ENCODE measurements around the gene TUB. TPM values are rescaled to one million over a fixed set of nuclear protein-coding genes. Genes with fewer than 3 reads are reported as not detected.

The TUB gene
- total and polyA plus RNA-seq, 2 donors (not counting 1 experiment from before 2014, with no cell fraction given) = 9.6 to 10.4 TPM

DNA sequence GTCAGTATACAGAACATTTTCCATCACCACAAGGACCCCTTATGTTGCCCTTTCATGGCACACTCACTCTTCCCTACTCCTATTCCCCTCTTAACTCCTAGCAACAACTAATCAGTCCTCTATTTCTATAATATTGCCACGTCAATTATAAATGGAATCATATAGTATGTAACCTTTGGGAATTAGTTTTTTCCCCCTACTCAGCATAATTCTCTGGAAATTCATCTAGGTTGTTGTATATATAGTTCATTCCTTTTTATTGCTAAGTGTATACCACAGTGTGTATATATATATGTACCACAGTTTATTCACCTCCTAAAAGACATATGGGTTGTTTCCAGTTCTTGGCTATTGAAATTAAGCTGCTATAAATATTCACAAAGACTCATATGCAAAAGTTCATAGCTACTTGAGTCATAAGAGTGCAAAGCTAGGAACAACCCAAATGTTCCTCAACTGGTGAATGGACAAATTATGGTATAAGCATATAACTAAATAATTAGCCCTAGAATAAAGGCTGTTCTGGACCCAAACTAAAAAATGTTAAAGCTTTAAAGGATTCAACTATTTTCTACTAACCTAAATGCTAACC lies 41.3 kb downstream of the TUB start:
- peaks cover under 1% of the 10 kb centered on the region for H3K27me3 ChIP-seq (ENCODE audit: control insufficient read depth, insufficient read depth, low read length)
- H3K4me1 ChIP-seq (ENCODE audit: control insufficient read depth, extremely low read depth, insufficient read depth, low read length) = no peaks in the 10 kb centered on the region
- no peaks in the 10 kb centered on the region for H3K9me3 ChIP-seq (ENCODE audit: control insufficient read depth, insufficient read depth, low read depth, low read length)
- H3K4me2 ChIP-seq (ENCODE audit: extremely low read depth, insufficient read depth, low read length) = no peak overlapping the region
- H3K36me3 ChIP-seq (ENCODE audit: control insufficient read depth, insufficient read depth, low read length) = no peaks in the 10 kb centered on the region
- no peak overlapping the region for H3K4me3 ChIP-seq (replicated peaks in 1 of 4; ENCODE audit: control extremely low read depth in 1 of 4, insufficient read depth in 1 of 4, low read depth in 3 of 4, low read length in 4 of 4)
- no peak overlapping the region for H3K9ac ChIP-seq (ENCODE audit: insufficient read depth, low read length)
- DNase-seq (ENCODE audit: low read depth in 2 of 2) = no peak
- no peak overlapping the region for H2AFZ ChIP-seq (ENCODE audit: low read length)
- TF ChIP-seq EZH2 (IDR thresholded peaks at IDR 0.05; ENCODE audit: low read length, missing control alignments) = no peak
- TF ChIP-seq, protein P1, sequence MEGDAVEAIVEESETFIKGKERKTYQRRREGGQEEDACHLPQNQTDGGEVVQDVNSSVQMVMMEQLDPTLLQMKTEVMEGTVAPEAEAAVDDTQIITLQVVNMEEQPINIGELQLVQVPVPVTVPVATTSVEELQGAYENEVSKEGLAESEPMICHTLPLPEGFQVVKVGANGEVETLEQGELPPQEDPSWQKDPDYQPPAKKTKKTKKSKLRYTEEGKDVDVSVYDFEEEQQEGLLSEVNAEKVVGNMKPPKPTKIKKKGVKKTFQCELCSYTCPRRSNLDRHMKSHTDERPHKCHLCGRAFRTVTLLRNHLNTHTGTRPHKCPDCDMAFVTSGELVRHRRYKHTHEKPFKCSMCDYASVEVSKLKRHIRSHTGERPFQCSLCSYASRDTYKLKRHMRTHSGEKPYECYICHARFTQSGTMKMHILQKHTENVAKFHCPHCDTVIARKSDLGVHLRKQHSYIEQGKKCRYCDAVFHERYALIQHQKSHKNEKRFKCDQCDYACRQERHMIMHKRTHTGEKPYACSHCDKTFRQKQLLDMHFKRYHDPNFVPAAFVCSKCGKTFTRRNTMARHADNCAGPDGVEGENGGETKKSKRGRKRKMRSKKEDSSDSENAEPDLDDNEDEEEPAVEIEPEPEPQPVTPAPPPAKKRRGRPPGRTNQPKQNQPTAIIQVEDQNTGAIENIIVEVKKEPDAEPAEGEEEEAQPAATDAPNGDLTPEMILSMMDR (conservative IDR thresholded peaks at IDR 0.05 in 1 of 2, IDR thresholded peaks at IDR 0.05 in 1 of 2; ENCODE audit: low read depth in 1 of 2, low read length in 2 of 2) = no peak
- H4K20me1 ChIP-seq (ENCODE audit: control insufficient read depth, extremely low read depth, insufficient read depth, low read length) = no peaks in the 10 kb centered on the region
- H3K79me2 ChIP-seq (ENCODE audit: control insufficient read depth, insufficient read depth, low read length) = no peaks in the 10 kb centered on the region
- H3K27ac ChIP-seq (ENCODE audit: insufficient read depth, low read length) = no peak overlapping the region

DNA sequence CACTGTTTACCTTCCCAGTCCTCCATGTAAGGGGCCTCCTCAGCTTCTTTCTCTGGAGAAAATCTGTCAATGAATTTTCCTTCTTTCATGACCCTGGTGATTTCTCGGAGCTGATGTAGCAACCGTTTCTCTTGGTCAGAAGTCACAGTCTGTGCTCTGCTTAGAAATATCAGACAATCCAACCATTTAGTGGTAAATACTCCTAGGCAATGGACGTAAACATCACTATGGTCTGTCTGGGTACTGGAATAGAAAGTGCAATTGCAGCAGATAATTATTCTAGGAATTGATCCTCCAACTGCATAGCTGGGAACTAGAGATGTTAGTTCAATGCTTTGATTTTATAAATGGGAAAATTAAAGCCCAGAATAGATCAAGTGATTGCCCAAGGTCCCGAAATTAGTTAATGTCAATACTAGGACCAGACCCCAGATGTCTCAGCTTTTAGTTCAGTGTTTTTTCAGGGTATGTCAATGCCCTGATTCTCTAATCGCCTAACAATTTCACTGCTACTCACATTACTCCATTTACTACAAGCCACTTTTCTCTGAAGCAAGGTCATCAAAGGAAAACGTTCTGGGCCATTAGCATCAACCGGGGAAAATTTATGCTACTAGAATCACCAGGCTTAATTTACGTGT lies 45.8 kb downstream of the TUB start:
- no peak overlapping the region for H3K4me3 ChIP-seq (replicated peaks in 1 of 4; ENCODE audit: control extremely low read depth in 1 of 4, insufficient read depth in 1 of 4, low read depth in 3 of 4, low read length in 4 of 4)
- H3K79me2 ChIP-seq (ENCODE audit: control insufficient read depth, insufficient read depth, low read length) = no peaks in the 10 kb centered on the region
- no peaks in the 10 kb centered on the region for H4K20me1 ChIP-seq (ENCODE audit: control insufficient read depth, extremely low read depth, insufficient read depth, low read length)
- no peak overlapping the region for H2AFZ ChIP-seq (ENCODE audit: low read length)
- no peaks in the 10 kb centered on the region for H3K4me1 ChIP-seq (ENCODE audit: control insufficient read depth, extremely low read depth, insufficient read depth, low read length)
- H3K27me3 ChIP-seq (ENCODE audit: control insufficient read depth, insufficient read depth, low read length) = peaks cover 2% of the 10 kb centered on the region
- H3K27ac ChIP-seq (ENCODE audit: insufficient read depth, low read length) = no peak overlapping the region
- H3K9ac ChIP-seq (ENCODE audit: insufficient read depth, low read length) = no peak overlapping the region
- H3K9me3 ChIP-seq (ENCODE audit: control insufficient read depth, insufficient read depth, low read depth, low read length) = no peaks in the 10 kb centered on the region
- H3K4me2 ChIP-seq (ENCODE audit: extremely low read depth, insufficient read depth, low read length) = no peak overlapping the region
- H3K36me3 ChIP-seq (ENCODE audit: control insufficient read depth, insufficient read depth, low read length) = no peaks in the 10 kb centered on the region
- no peak for DNase-seq (ENCODE audit: low read depth in 2 of 2)
- TF ChIP-seq EZH2 (IDR thresholded peaks at IDR 0.05; ENCODE audit: low read length, missing control alignments) = no peak
- TF ChIP-seq, protein P1 (conservative IDR thresholded peaks at IDR 0.05 in 1 of 2, IDR thresholded peaks at IDR 0.05 in 1 of 2; ENCODE audit: low read depth in 1 of 2, low read length in 2 of 2) = no peak

DNA sequence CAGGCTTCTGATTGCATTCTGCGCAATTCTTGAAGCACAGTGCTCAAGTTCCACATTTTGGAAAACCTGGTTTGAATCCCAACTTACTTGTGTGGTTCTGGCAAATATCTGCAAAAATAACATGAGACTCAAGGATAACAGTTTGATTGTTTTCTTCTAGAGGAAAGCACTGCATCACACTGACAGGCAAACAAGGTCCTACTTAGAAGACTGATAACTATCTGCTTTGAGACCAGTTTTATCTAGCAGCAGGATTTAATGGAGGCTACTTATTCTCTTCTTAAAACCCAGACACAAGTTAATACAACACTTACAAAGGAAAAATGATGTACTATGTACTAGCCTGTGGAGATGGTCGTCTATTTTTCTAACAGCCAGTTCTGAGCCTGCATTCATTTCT lies 46.4 kb downstream of the TUB start:
- Histone ChIP-seq H2AFZ (ENCODE audit: low read length) (no peak overlapping the region), H3K9ac (ENCODE audit: insufficient read depth, low read length) (no peak overlapping the region), H3K79me2 (ENCODE audit: control insufficient read depth, insufficient read depth, low read length) (no peaks in the 10 kb centered on the region), H3K27me3 (ENCODE audit: control insufficient read depth, insufficient read depth, low read length) (peaks cover 2% of the 10 kb centered on the region), H3K27ac (ENCODE audit: insufficient read depth, low read length) (no peak overlapping the region), H4K20me1 (ENCODE audit: control insufficient read depth, extremely low read depth, insufficient read depth, low read length) (no peaks in the 10 kb centered on the region), H3K36me3 (ENCODE audit: control insufficient read depth, insufficient read depth, low read length) (no peaks in the 10 kb centered on the region), H3K9me3 (ENCODE audit: control insufficient read depth, insufficient read depth, low read depth, low read length) (no peaks in the 10 kb centered on the region), H3K4me2 (ENCODE audit: extremely low read depth, insufficient read depth, low read length) (no peak overlapping the region), H3K4me3 (replicated peaks in 1 of 4; ENCODE audit: control extremely low read depth in 1 of 4, insufficient read depth in 1 of 4, low read depth in 3 of 4, low read length in 4 of 4) (no peak overlapping the region), H3K4me1 (ENCODE audit: control insufficient read depth, extremely low read depth, insufficient read depth, low read length) (no peaks in the 10 kb centered on the region)
- no peak for TF ChIP-seq EZH2 (IDR thresholded peaks at IDR 0.05; ENCODE audit: low read length, missing control alignments)
- TF ChIP-seq, protein P1 (conservative IDR thresholded peaks at IDR 0.05 in 1 of 2, IDR thresholded peaks at IDR 0.05 in 1 of 2; ENCODE audit: low read depth in 1 of 2, low read length in 2 of 2) = no peak
- no peak for DNase-seq (ENCODE audit: low read depth in 2 of 2)

All from fibroblast of lung (primary cell).